Natural killer cell (primary cell): ENCODE measurements around the gene DIP2C. TPM values are rescaled to one million over a fixed set of nuclear protein-coding genes. Genes with fewer than 3 reads are reported as not detected.

Experiments used
- ATAC-seq, 3 donors: fragments of 150-1000 bp in 2 of 3; fragments of 200-7000 bp in 1 of 3; cut with Tn5 transposase; 1 replicate in 1 of 3; 2 replicates in 2 of 3; pipeline ENCODE4 v1.10.0; 2021; ENCODE audit warnings: mild to moderate bottlenecking in 2 of 3, moderate library complexity in 2 of 3
- DNase-seq, 2 donors: peaks; one replicate each; pipeline versions ENCODE4 v3.0.0 to v3.0.0-alpha.2; 2013 to 2021; ENCODE audit warnings: mixed read lengths in 1 of 2
- H3K27ac ChIP-seq: one replicate; pipeline ENCODE4 v1.5.1; 2013; ENCODE audit warnings: mild to moderate bottlenecking, low read length
- H3K27me3 ChIP-seq: one replicate; pipeline ENCODE4 v1.6.1; 2013; ENCODE audit warnings: low read length; ENCODE audit not compliant: control insufficient read depth, insufficient read depth
- H3K36me3 ChIP-seq: one replicate; pipeline ENCODE4 v1.6.1; 2013; ENCODE audit warnings: low read length; ENCODE audit not compliant: control insufficient read depth, insufficient read depth
- H3K4me1 ChIP-seq: one replicate; pipeline ENCODE4 v1.6.1; 2013; ENCODE audit warnings: low read length; ENCODE audit not compliant: control insufficient read depth, insufficient read depth
- H3K4me3 ChIP-seq: one replicate; pipeline ENCODE4 v1.5.1; 2013; ENCODE audit warnings: low read length
- H3K9me3 ChIP-seq: one replicate; pipeline ENCODE4 v1.6.1; 2013; ENCODE audit warnings: low read length; ENCODE audit not compliant: control insufficient read depth, insufficient read depth
- H3K27ac Mint-ChIP-seq, 2 donors: one replicate each; pipeline ENCODE4 v1.8.0; 2022; ENCODE audit warnings: mild to moderate bottlenecking in 2 of 2, mixed read lengths in 2 of 2, moderate library complexity in 1 of 2
- H3K27me3 Mint-ChIP-seq, 2 donors: one replicate each; pipeline ENCODE4 v1.8.0; 2022; ENCODE audit warnings: low read depth in 2 of 2, mixed read lengths in 2 of 2
- H3K36me3 Mint-ChIP-seq: one replicate; pipeline ENCODE4 v1.8.0; 2022; ENCODE audit warnings: mixed read lengths
- H3K4me1 Mint-ChIP-seq, 2 donors: one replicate each; pipeline ENCODE4 v1.8.0; 2022; ENCODE audit warnings: mixed read lengths in 2 of 2
- H3K4me3 Mint-ChIP-seq: one replicate; pipeline ENCODE4 v1.8.0; 2022; ENCODE audit warnings: mild to moderate bottlenecking, moderate library complexity, mixed read lengths
- H3K9me3 Mint-ChIP-seq, 2 donors: one replicate each; pipeline ENCODE4 v1.8.0; 2022; ENCODE audit warnings: mixed read lengths in 2 of 2
- CTCF ChIP-seq: fragments of 200-600 bp; IDR thresholded peaks from one replicate; pipeline ENCODE4 v1.8.0; 2022; ENCODE audit warnings: antibody characterized with exemption
- WGBS: methylation state at CpG from one replicate; pipeline ENCODE4 v1.1.7; 2013; ENCODE audit warnings: missing lambda C conversion rate; ENCODE audit not compliant: insufficient coverage; 5-methylcytosine and 5-hydroxymethylcytosine counted together
- intact Hi-C: fragments of 100-400 bp; cut with micrococcal nuclease; formaldehyde crosslinking; loops from one replicate; pipeline ENCODE4 v1.14.2; 2022
- total RNA-seq, 4 donors: library from RNA; stranded (reverse); fragments of 120-200 nt in 1 of 4; gene quantifications; one replicate each; pipeline versions ENCODE4 v1.2.3 to v1.2.4, GENCODE V29; 2013 to 2022

DIP2C gene
- total RNA-seq, 3 donors from 2014 or later (not counting 1 experiment from before 2014, with no cell fraction given), result 1.5 to 5.8 (median 3.8) TPM

DNA sequence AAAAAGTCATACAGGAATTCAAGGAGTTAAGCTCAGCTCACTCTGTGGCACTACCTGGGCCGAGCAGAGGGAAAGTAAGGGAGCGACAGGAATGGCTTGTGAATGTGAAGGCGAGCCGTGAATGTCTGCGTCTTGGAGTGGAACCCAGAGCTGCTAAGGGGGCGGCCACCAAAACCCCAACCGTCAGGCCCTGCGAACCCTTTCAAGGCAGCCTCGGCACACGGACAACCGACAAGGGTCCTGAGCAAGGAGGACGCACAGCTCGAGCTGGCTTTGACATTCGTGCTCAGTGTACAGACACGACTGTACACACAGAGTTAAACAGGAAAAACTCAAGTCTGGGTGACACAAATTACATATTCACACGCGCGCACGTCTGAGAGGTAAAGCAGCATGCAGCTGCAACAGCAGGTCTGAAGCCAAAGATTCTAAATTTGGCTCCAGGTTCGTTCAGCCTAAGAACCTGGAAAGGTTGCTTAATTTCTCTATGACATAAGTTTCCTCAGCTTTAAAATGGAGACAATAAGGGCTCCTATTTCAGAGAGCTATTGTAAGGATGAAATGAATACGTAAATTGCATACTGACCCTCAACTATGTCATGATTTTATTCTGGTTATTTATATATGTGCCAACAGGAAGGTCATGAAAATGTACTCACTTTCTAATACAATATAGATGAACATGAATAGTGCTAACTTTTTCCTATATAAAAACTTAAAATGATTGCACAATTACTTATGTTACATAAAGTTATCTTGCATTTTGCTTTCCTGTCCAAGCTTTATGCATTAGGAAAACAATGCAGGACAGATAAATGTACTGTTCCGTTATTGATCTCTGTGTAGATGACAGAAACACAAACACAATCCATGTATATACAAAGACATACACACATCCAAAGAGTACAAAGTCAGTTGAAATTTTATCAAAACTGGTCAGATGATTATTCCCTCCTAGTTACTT lies 361.3 kb downstream of the DIP2C start:
- intact Hi-C loops, result no loop called here
- no peak overlapping the region for H3K27ac Mint-ChIP-seq
- TF ChIP-seq CTCF, result no peak
- H3K4me3 Mint-ChIP-seq, result no peak overlapping the region
- no peaks in the 10 kb centered on the region for H3K27me3 Mint-ChIP-seq
- ATAC-seq, result no peak
- Histone ChIP-seq H3K4me1 (peaks cover 30% of the 10 kb centered on the region), H3K9me3 (no peaks in the 10 kb centered on the region), H3K27ac (no peak overlapping the region), H3K4me3 (no peak overlapping the region), H3K36me3 (no peaks in the 10 kb centered on the region), H3K27me3 (no peaks in the 10 kb centered on the region)
- DNase-seq, result no peak
- no peaks in the 10 kb centered on the region for H3K9me3 Mint-ChIP-seq
- peaks cover 39 to 47% of the 10 kb centered on the region in 2 donors for H3K4me1 Mint-ChIP-seq
- 96% methylated on average over 21 of the region's 22 CpGs for WGBS
- no peaks in the 10 kb centered on the region for H3K36me3 Mint-ChIP-seq

DNA sequence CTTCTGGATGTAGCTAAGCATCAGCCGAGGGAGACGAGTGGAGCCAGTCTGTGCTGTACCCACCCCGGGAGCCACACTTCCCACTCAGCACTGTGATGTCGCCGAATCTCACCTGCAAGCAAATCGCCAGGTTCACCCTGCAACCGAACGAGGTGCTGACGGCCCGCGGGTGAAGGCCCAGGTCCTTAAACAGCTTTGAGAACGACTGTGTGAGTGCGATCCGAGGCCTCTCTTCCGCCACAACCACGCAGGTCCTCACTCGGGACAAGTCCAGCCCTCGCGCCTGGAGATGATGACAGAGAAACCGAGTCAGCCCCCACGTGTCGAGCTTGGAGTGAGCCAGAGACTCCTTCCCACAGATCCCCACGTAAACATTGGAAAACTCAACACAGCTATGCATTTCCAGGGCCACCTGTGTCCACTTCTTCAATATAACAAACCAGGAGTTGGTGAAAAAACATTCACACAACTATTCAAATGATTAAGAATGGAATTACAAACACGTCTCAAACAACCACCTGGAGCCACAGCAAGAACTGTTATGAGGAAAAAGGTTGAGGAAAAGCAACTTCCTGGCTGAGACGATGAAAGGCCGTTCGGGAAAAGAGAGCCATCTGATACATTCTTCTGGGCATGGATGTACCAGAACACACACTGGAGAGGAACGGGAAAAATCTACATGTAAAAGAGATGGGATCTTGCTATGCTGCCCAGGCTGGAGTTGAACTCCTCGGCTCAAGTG lies 362.4 kb downstream of the DIP2C start:
- H3K9me3 Mint-ChIP-seq, result no peaks in the 10 kb centered on the region
- H3K27me3 Mint-ChIP-seq, result no peaks in the 10 kb centered on the region
- DNase-seq (no peak), ATAC-seq (no peak)
- no peak overlapping the region for H3K4me3 Mint-ChIP-seq
- 96% methylated on average over 28 of the region's 29 CpGs for WGBS
- Histone ChIP-seq H3K27me3 (no peaks in the 10 kb centered on the region), H3K27ac (no peak overlapping the region), H3K9me3 (no peaks in the 10 kb centered on the region), H3K4me3 (no peak overlapping the region), H3K4me1 (peaks cover 23% of the 10 kb centered on the region), H3K36me3 (no peaks in the 10 kb centered on the region)
- no peaks in the 10 kb centered on the region for H3K36me3 Mint-ChIP-seq
- H3K27ac Mint-ChIP-seq, result no peak overlapping the region
- peaks cover 28 to 36% of the 10 kb centered on the region in 2 donors for H3K4me1 Mint-ChIP-seq
- intact Hi-C loops, result no loop called here
- TF ChIP-seq CTCF, result no peak

- H3K4me1 Mint-ChIP-seq, result peaks cover 21 to 28% of the 10 kb centered on the region in 2 donors
- H3K4me3 Mint-ChIP-seq, result no peak overlapping the region
- intact Hi-C loops, result no loop called here
- TF ChIP-seq CTCF, result no peak
- no peaks in the 10 kb centered on the region for H3K9me3 Mint-ChIP-seq
- H3K27ac ChIP-seq, result no peak overlapping the region
- no peaks in the 10 kb centered on the region for H3K9me3 ChIP-seq
- WGBS, result 92% methylated on average over 11 of the region's 11 CpGs
- H3K4me1 ChIP-seq, result peaks cover 23% of the 10 kb centered on the region
- H3K36me3 ChIP-seq, result no peaks in the 10 kb centered on the region
- no peaks in the 10 kb centered on the region for H3K27me3 ChIP-seq
- H3K4me3 ChIP-seq, result no peak overlapping the region
- DNase-seq (no peak), ATAC-seq (no peak)
- no peak overlapping the region for H3K27ac Mint-ChIP-seq
- no peaks in the 10 kb centered on the region for H3K27me3 Mint-ChIP-seq
- no peaks in the 10 kb centered on the region for H3K36me3 Mint-ChIP-seq
Observed at GRCh38 chr10:326350-326749, 363.1 kb downstream of the DIP2C start.
